ENCODE measurements around the gene SMIM30. TPM values are rescaled to one million over a fixed set of nuclear protein-coding genes. Genes with fewer than 3 reads are reported as not detected.
A peak's percentile ranks its signal among the peaks of the same experiment; 100 is the strongest.
"Not testable (repeated sequence)": the region's sequence is repeated elsewhere in the genome, so short reads cannot be mapped to it uniquely, and the experiment has no call there.

Gene SMIM30
- total RNA-seq = 148 TPM
- long read RNA-seq, transcript SMIM30-201 (3 exons, 1,070 nt) = major isoform, 31 of 36 reads
- long read RNA-seq, partial matches to known transcripts = 0 of 36 reads
- long read RNA-seq, other reads (novel, unspliced or antisense) = 3 of 36 reads

- H3K27ac ChIP-seq (replicated peaks) = peak within 1 kb of the TSS; percentile 91
- H3K4me1 ChIP-seq = peaks cover 38% of the 10 kb centered on the region
- peak within 1 kb of the TSS; percentile 79 for H3K4me3 ChIP-seq
- no peaks in the 10 kb centered on the region for H3K9me3 ChIP-seq (replicated peaks)
- no peak for TF ChIP-seq CTCF (IDR thresholded peaks at IDR 0.05; ENCODE audit: borderline replicate concordance)
- peak; percentile 92 for DNase-seq
- intact Hi-C loops (cut with micrococcal nuclease) = no loop called here
- peaks cover 16% of the 10 kb centered on the region for H3K36me3 ChIP-seq
- H3K27me3 ChIP-seq (ENCODE audit: low read depth) = no peaks in the 10 kb centered on the region
Measured at GRCh38 chr7:113118074-113118959, at the start of gene SMIM30. SMIM30 (minus strand) TSS chr7:113118554; CDS start chr7:113117578, 976 bp downstream.

GRCh38 chr7:113166176-113166575, 47.8 kb upstream of the SMIM30 start:
- intact Hi-C loops (cut with micrococcal nuclease); H3K36me3 ChIP-seq; H3K27me3 ChIP-seq (ENCODE audit: low read depth); DNase-seq; H3K27ac ChIP-seq (replicated peaks); H3K4me1 ChIP-seq; H3K9me3 ChIP-seq (replicated peaks); H3K4me3 ChIP-seq: not testable (repeated sequence)

- TF ChIP-seq CTCF (IDR thresholded peaks at IDR 0.05; ENCODE audit: borderline replicate concordance) = no peak
- Histone ChIP-seq H3K27me3 (ENCODE audit: low read depth) (peaks cover 5% of the 10 kb centered on the region), H3K9me3 (replicated peaks) (no peaks in the 10 kb centered on the region), H3K4me1 (no peaks in the 10 kb centered on the region), H3K27ac (replicated peaks) (no peak overlapping the region), H3K36me3 (no peaks in the 10 kb centered on the region), H3K4me3 (no peak overlapping the region)
- intact Hi-C loops (cut with micrococcal nuclease) = no loop called here
- no peak for DNase-seq
Measured at GRCh38 chr7:113161050-113161449, 42.7 kb upstream of the SMIM30 start.

GRCh38 chr7:113159746-113160339, 41.5 kb upstream of the SMIM30 start:
- no peaks in the 10 kb centered on the region for H3K36me3 ChIP-seq
- peaks cover 5% of the 10 kb centered on the region for H3K27me3 ChIP-seq (ENCODE audit: low read depth)
- H3K9me3 ChIP-seq (replicated peaks) = no peaks in the 10 kb centered on the region
- no peaks in the 10 kb centered on the region for H3K4me1 ChIP-seq
- DNase-seq = no peak
- peak; percentile 61 for TF ChIP-seq CTCF (IDR thresholded peaks at IDR 0.05; ENCODE audit: borderline replicate concordance)
- intact Hi-C loops (cut with micrococcal nuclease) = no loop called here
- H3K27ac ChIP-seq (replicated peaks) = no peak overlapping the region
- no peak overlapping the region for H3K4me3 ChIP-seq

- DNase-seq = no peak
- no peak for TF ChIP-seq CTCF (IDR thresholded peaks at IDR 0.05; ENCODE audit: borderline replicate concordance)
Measured at GRCh38 chr7:113158756-113159155, 40.4 kb upstream of the SMIM30 start.

GRCh38 chr7:113154117-113154516, 35.8 kb upstream of the SMIM30 start:
- no peak overlapping the region for H3K4me3 ChIP-seq
- H3K27me3 ChIP-seq (ENCODE audit: low read depth) = peaks cover 3% of the 10 kb centered on the region
- no peaks in the 10 kb centered on the region for H3K36me3 ChIP-seq
- H3K9me3 ChIP-seq (replicated peaks) = no peaks in the 10 kb centered on the region
- DNase-seq = no peak
- TF ChIP-seq CTCF (IDR thresholded peaks at IDR 0.05; ENCODE audit: borderline replicate concordance) = no peak
- H3K27ac ChIP-seq (replicated peaks) = no peak overlapping the region
- no peaks in the 10 kb centered on the region for H3K4me1 ChIP-seq
- intact Hi-C loops (cut with micrococcal nuclease) = no loop called here

More at GRCh38 chr7:113158756-113159155, 40.4 kb upstream of the SMIM30 start:
- H3K4me1 ChIP-seq = no peaks in the 10 kb centered on the region
- no peaks in the 10 kb centered on the region for H3K9me3 ChIP-seq (replicated peaks)
- no peak overlapping the region for H3K4me3 ChIP-seq
- H3K27ac ChIP-seq (replicated peaks) = no peak overlapping the region
- no peaks in the 10 kb centered on the region for H3K36me3 ChIP-seq
- H3K27me3 ChIP-seq (ENCODE audit: low read depth) = peaks cover 5% of the 10 kb centered on the region
- intact Hi-C loops (cut with micrococcal nuclease) = no loop called here
